ENCODE data around the gene CPVL.

The CPVL gene

GRCh38 chr7:29140873-29141468, 5.4 kb downstream of the CPVL start:
- DNase-seq (ENCODE audit: low spot score in 2 of 2) (no peak), ATAC-seq (no peak)
- no peak overlapping the region for H3K27ac Mint-ChIP-seq
- H3K4me3 Mint-ChIP-seq: no peak overlapping the region
- peaks cover 3% of the 10 kb centered on the region for H3K4me1 Mint-ChIP-seq
- no peaks in the 10 kb centered on the region for H3K36me3 Mint-ChIP-seq
- H3K9me3 Mint-ChIP-seq: no peaks in the 10 kb centered on the region

GRCh38 chr7:29139796-29140195, 6.5 kb downstream of the CPVL start:
- H3K9me3 Mint-ChIP-seq: no peaks in the 10 kb centered on the region
- no peak overlapping the region for H3K27ac Mint-ChIP-seq
- DNase-seq (ENCODE audit: low spot score in 2 of 2): no peak
- no peak for ATAC-seq
- H3K4me1 Mint-ChIP-seq: no peaks in the 10 kb centered on the region
- H3K4me3 Mint-ChIP-seq: no peak overlapping the region
- H3K36me3 Mint-ChIP-seq: no peaks in the 10 kb centered on the region

GRCh38 chr7:29139191-29139590, 7.1 kb downstream of the CPVL start:
- H3K4me1 Mint-ChIP-seq: no peaks in the 10 kb centered on the region
- H3K4me3 Mint-ChIP-seq: no peak overlapping the region
- DNase-seq (ENCODE audit: low spot score in 2 of 2) (no peak), ATAC-seq (no peak)
- H3K36me3 Mint-ChIP-seq: no peaks in the 10 kb centered on the region
- H3K9me3 Mint-ChIP-seq: no peaks in the 10 kb centered on the region
- no peak overlapping the region for H3K27ac Mint-ChIP-seq

GRCh38 chr7:29138588-29138987, 7.7 kb downstream of the CPVL start:
- no peaks in the 10 kb centered on the region for H3K36me3 Mint-ChIP-seq
- DNase-seq (ENCODE audit: low spot score in 2 of 2): no peak
- H3K4me3 Mint-ChIP-seq: no peak overlapping the region
- H3K9me3 Mint-ChIP-seq: no peaks in the 10 kb centered on the region
- H3K27ac Mint-ChIP-seq: no peak overlapping the region
- ATAC-seq: no peak
- H3K4me1 Mint-ChIP-seq: no peaks in the 10 kb centered on the region

- H3K9me3 Mint-ChIP-seq: no peaks in the 10 kb centered on the region
- DNase-seq (ENCODE audit: low spot score in 2 of 2) (no peak), ATAC-seq (no peak)
These were observed 10.5 kb downstream of the CPVL start for GRCh38 chr7:29135846-29136245.

GRCh38 chr7:29132980-29133379, 13.4 kb downstream of the CPVL start:
- Mint-ChIP-seq H3K9me3 (no peaks in the 10 kb centered on the region), H3K27ac (no peak overlapping the region), H3K36me3 (no peaks in the 10 kb centered on the region), H3K4me1 (no peaks in the 10 kb centered on the region), H3K4me3 (no peak overlapping the region)
- DNase-seq (ENCODE audit: low spot score in 2 of 2) (no peak), ATAC-seq (no peak)

More at GRCh38 chr7:29135846-29136245, 10.5 kb downstream of the CPVL start:
- Mint-ChIP-seq H3K4me3 (no peak overlapping the region), H3K36me3 (no peaks in the 10 kb centered on the region), H3K27ac (no peak overlapping the region), H3K4me1 (no peaks in the 10 kb centered on the region)

GRCh38 chr7:29131678-29132077, 14.7 kb downstream of the CPVL start:
- no peak for ATAC-seq
- Mint-ChIP-seq H3K9me3 (no peaks in the 10 kb centered on the region), H3K27ac (no peak overlapping the region), H3K4me3 (no peak overlapping the region), H3K4me1 (no peaks in the 10 kb centered on the region), H3K36me3 (no peaks in the 10 kb centered on the region)
- no peak for DNase-seq (ENCODE audit: low spot score in 2 of 2)

GRCh38 chr7:29130096-29130495, 16.2 kb downstream of the CPVL start:
- Mint-ChIP-seq H3K4me3 (no peak overlapping the region), H3K9me3 (no peaks in the 10 kb centered on the region), H3K4me1 (no peaks in the 10 kb centered on the region), H3K27ac (no peak overlapping the region), H3K36me3 (no peaks in the 10 kb centered on the region)
- ATAC-seq (no peak), DNase-seq (ENCODE audit: low spot score in 2 of 2) (no peak)

GRCh38 chr7:29127527-29127926, 18.8 kb downstream of the CPVL start:
- ATAC-seq: no peak
- H3K9me3 Mint-ChIP-seq: no peaks in the 10 kb centered on the region
- H3K4me3 Mint-ChIP-seq: no peak overlapping the region
- DNase-seq (ENCODE audit: low spot score in 2 of 2): no peak
- no peaks in the 10 kb centered on the region for H3K36me3 Mint-ChIP-seq
- no peaks in the 10 kb centered on the region for H3K4me1 Mint-ChIP-seq
- no peak overlapping the region for H3K27ac Mint-ChIP-seq

- Mint-ChIP-seq H3K36me3 (no peaks in the 10 kb centered on the region), H3K27ac (no peak overlapping the region), H3K4me1 (no peaks in the 10 kb centered on the region), H3K4me3 (no peak overlapping the region), H3K9me3 (no peaks in the 10 kb centered on the region)
- ATAC-seq (no peak), DNase-seq (ENCODE audit: low spot score in 2 of 2) (no peak)
These were observed 19.5 kb downstream of the CPVL start for GRCh38 chr7:29126804-29127203.

- H3K27ac Mint-ChIP-seq: no peak overlapping the region
- H3K4me3 Mint-ChIP-seq: no peak overlapping the region
- no peaks in the 10 kb centered on the region for H3K9me3 Mint-ChIP-seq
- H3K4me1 Mint-ChIP-seq: no peaks in the 10 kb centered on the region
- ATAC-seq: no peak
- H3K36me3 Mint-ChIP-seq: no peaks in the 10 kb centered on the region
- no peak for DNase-seq (ENCODE audit: low spot score in 2 of 2)
These were observed 22.6 kb downstream of the CPVL start for GRCh38 chr7:29123626-29124190.

GRCh38 chr7:29122759-29123158, 23.6 kb downstream of the CPVL start:
- Mint-ChIP-seq H3K4me3 (no peak overlapping the region), H3K9me3 (no peaks in the 10 kb centered on the region), H3K4me1 (no peaks in the 10 kb centered on the region), H3K27ac (no peak overlapping the region), H3K36me3 (no peaks in the 10 kb centered on the region)
- DNase-seq (ENCODE audit: low spot score in 2 of 2): no peak
- no peak for ATAC-seq

- no peaks in the 10 kb centered on the region for H3K4me1 Mint-ChIP-seq
- DNase-seq (ENCODE audit: low spot score in 2 of 2): no peak
- H3K27ac Mint-ChIP-seq: no peak overlapping the region
- H3K4me3 Mint-ChIP-seq: no peak overlapping the region
- no peaks in the 10 kb centered on the region for H3K9me3 Mint-ChIP-seq
- H3K36me3 Mint-ChIP-seq: no peaks in the 10 kb centered on the region
- no peak for ATAC-seq
These were observed 24.3 kb downstream of the CPVL start for GRCh38 chr7:29122081-29122480.

- no peak for DNase-seq (ENCODE audit: low spot score in 2 of 2)
- Mint-ChIP-seq H3K4me1 (no peaks in the 10 kb centered on the region), H3K9me3 (no peaks in the 10 kb centered on the region), H3K36me3 (no peaks in the 10 kb centered on the region), H3K4me3 (no peak overlapping the region), H3K27ac (no peak overlapping the region)
- no peak for ATAC-seq
These were observed 25.4 kb downstream of the CPVL start for GRCh38 chr7:29120955-29121354.

- Mint-ChIP-seq H3K9me3 (no peaks in the 10 kb centered on the region), H3K27ac (no peak overlapping the region), H3K36me3 (no peaks in the 10 kb centered on the region), H3K4me3 (no peak overlapping the region), H3K4me1 (no peaks in the 10 kb centered on the region)
- no peak for DNase-seq (ENCODE audit: low spot score in 2 of 2)
- ATAC-seq: no peak
These were observed 26.8 kb downstream of the CPVL start for GRCh38 chr7:29119538-29119937.

GRCh38 chr7:29116361-29117200, 29.8 kb downstream of the CPVL start:
- H3K27ac Mint-ChIP-seq: no peak overlapping the region
- DNase-seq (ENCODE audit: low spot score in 2 of 2): no peak
- no peaks in the 10 kb centered on the region for H3K9me3 Mint-ChIP-seq
- H3K36me3 Mint-ChIP-seq: no peaks in the 10 kb centered on the region
- ATAC-seq: no peak
- H3K4me3 Mint-ChIP-seq: no peak overlapping the region
- H3K4me1 Mint-ChIP-seq: peaks cover 11% of the 10 kb centered on the region
